Activated T-cell treated with anti-CD3 and anti-CD28 coated beads, Interleukin-2, amount 50 U/mL, for 72 hours (primary cell): ENCODE results near the gene ZFHX2. TPM values are rescaled to one million over a fixed set of nuclear protein-coding genes. Genes with fewer than 3 reads are reported as not detected.
"Not testable (repeated sequence)": the region's sequence is repeated elsewhere in the genome, so short reads cannot be mapped to it uniquely, and the experiment has no call there.

Experiments used
- ATAC-seq, 2 donors: fragments of 150-1000 bp; cut with Tn5 transposase; replicated peaks in 1 of 2; 2 replicates each; pipeline ENCODE4 v1.10.0; 2021; ENCODE audit warnings: moderate library complexity in 2 of 2, mild to moderate bottlenecking in 1 of 2
- DNase-seq, 2 donors: peaks; one replicate each; pipeline ENCODE4 v3.0.0; 2021 to 2022; ENCODE audit warnings: mixed read lengths in 1 of 2
- H3K27ac Mint-ChIP-seq: one replicate; pipeline ENCODE4 v1.8.0; 2022; ENCODE audit warnings: mild to moderate bottlenecking, moderate library complexity, mixed read lengths
- H3K27me3 Mint-ChIP-seq: one replicate; pipeline ENCODE4 v1.8.0; 2022; ENCODE audit warnings: low read depth, mixed read lengths
- H3K36me3 Mint-ChIP-seq, 2 donors: one replicate each; pipeline ENCODE4 v1.8.0; 2022; ENCODE audit warnings: mixed read lengths in 2 of 2, mild to moderate bottlenecking in 1 of 2; ENCODE audit not compliant: insufficient read depth in 2 of 2
- H3K4me1 Mint-ChIP-seq: one replicate; pipeline ENCODE4 v1.8.0; 2022; ENCODE audit warnings: low read depth, mixed read lengths
- H3K4me3 Mint-ChIP-seq, 2 donors: one replicate each; pipeline ENCODE4 v1.8.0; 2022; ENCODE audit warnings: mild to moderate bottlenecking in 2 of 2, mixed read lengths in 2 of 2, moderate library complexity in 2 of 2
- H3K9me3 Mint-ChIP-seq, 2 donors: one replicate each; pipeline ENCODE4 v1.8.0; 2022; ENCODE audit warnings: mixed read lengths in 2 of 2
- total RNA-seq, 2 donors: library from RNA; stranded (reverse); gene quantifications; one replicate each; pipeline ENCODE4 v1.2.3, GENCODE V29; 2022

Gene ZFHX2
- total RNA-seq, 2 donors from 2014 or later = 1.9 to 3.7 TPM

- Mint-ChIP-seq H3K36me3 (no peaks in the 10 kb centered on the region), H3K9me3 (no peaks in the 10 kb centered on the region), H3K27me3 (no peaks in the 10 kb centered on the region), H3K27ac (no peak overlapping the region), H3K4me3 (no peak overlapping the region), H3K4me1 (no peaks in the 10 kb centered on the region)
- DNase-seq (no peak), ATAC-seq (no peak)
Observed at GRCh38 chr14:23538050-23538718, 13.4 kb downstream of the ZFHX2 start.

- H3K27me3 Mint-ChIP-seq = no peaks in the 10 kb centered on the region
- ATAC-seq (no peak), DNase-seq (no peak)
- no peaks in the 10 kb centered on the region for H3K36me3 Mint-ChIP-seq
- no peaks in the 10 kb centered on the region for H3K9me3 Mint-ChIP-seq
- no peak overlapping the region for H3K4me3 Mint-ChIP-seq
- H3K27ac Mint-ChIP-seq = no peak overlapping the region
- H3K4me1 Mint-ChIP-seq = no peaks in the 10 kb centered on the region
Observed at GRCh38 chr14:23537351-23538049, 14.1 kb downstream of the ZFHX2 start.

DNA sequence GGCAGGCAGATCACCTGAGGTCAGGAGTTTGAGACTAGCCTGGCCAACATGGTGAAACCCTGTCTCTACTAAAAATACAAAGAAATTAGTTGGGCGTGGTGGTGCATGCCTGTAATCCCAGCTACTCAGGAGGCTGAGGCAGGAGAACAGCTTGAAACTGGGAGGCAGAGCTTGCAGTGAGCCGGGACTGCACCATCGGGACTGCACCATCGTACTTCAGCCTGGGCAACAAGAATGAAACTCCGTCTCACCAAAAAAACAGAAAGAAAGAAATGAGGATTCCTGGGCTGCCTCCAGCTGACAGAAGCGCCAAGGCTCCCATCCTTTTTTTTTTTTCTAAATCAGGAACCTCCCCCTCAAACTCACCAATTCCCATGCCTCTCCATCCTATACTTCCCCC lies 14.7 kb downstream of the ZFHX2 start:
- H3K9me3 Mint-ChIP-seq, H3K27ac Mint-ChIP-seq, H3K27me3 Mint-ChIP-seq, H3K36me3 Mint-ChIP-seq, ATAC-seq, H3K4me1 Mint-ChIP-seq, DNase-seq, H3K4me3 Mint-ChIP-seq: not testable (repeated sequence)

DNA sequence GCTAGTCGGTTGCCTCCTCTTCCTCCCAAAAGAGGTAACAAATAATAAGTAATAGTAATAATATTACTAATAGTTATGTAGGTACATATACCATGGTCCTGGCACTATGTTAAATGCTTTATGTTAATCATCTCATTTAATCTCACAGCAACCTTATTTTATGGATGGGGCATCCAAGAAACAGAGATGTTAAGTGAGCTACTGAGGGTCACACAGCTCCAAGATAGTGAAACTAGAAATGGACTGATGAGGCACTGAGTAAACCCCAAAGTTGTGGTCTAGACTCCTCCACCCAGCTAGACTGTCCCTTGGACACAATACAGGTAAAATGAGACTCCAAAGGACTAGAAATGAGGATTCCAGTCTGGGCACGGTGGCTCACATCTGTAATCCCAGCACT lies 15.1 kb downstream of the ZFHX2 start:
- Mint-ChIP-seq H3K4me3 (no peak overlapping the region), H3K9me3 (no peaks in the 10 kb centered on the region), H3K27ac (no peak overlapping the region), H3K27me3 (no peaks in the 10 kb centered on the region), H3K36me3 (no peaks in the 10 kb centered on the region), H3K4me1 (no peaks in the 10 kb centered on the region)
- ATAC-seq (no peak), DNase-seq (no peak)

DNA sequence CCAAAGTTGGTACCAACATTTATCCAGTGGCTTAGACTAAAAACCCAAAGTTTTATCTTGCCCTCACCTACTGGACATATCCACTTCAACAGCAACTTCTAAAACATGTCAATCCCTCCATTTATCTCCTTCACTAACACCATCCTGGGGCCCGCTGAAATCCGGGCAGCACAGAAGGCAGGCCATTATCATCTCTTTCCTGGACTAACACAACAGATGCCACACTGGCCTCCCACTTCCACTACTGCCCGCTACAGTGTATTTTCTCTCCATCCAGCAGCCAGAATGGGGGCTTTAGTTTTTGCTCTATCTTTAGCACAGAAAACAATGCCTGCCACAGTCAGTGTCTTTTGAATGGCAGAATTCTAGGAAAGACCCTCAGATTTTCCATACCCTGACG lies 15.6 kb downstream of the ZFHX2 start:
- peaks cover 2% of the 10 kb centered on the region for H3K4me1 Mint-ChIP-seq
- no peak overlapping the region for H3K27ac Mint-ChIP-seq
- no peaks in the 10 kb centered on the region for H3K27me3 Mint-ChIP-seq
- ATAC-seq (no peak), DNase-seq (no peak)
- no peaks in the 10 kb centered on the region for H3K36me3 Mint-ChIP-seq
- H3K4me3 Mint-ChIP-seq = no peak overlapping the region
- no peaks in the 10 kb centered on the region for H3K9me3 Mint-ChIP-seq

DNA sequence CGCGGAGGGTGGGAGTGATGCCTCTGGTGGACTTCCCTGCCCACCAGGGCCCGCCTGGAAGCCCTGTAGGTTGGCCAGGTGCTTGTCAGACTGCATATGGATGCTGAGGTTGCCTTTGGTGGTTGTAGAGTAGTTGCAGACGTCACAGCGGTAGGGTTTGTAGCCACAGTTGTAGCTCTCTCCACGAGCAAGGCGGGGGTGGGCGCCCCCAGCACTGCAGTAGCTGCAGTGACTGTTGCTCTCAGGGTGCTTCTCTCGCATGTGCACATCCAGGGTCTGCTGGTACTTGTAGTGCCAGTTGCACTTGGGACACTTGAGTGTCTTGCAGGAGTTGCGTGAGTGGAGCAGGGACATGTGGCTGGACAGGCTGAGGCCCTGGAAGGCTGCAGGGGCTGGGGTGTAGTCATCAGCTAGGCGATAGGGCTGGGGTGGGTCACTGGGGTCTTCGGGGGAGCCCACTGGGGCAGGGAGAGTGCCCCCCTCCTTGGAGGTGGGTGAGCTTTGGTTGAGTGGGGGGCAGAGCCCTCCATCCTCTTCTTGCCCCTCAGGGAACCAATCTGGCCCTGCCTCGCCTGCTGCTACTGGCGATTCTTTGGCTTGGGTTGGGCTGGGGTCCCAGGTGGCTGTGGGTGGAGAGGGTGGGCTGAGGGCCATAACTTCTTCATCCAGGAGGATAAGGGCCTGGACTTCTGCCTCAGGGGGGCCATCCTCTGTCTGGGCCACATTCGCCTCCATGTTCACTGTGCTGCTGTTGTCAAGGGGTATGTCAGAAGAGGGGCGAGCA lies 17.7 kb downstream of the ZFHX2 start:
- DNase-seq = no peak
- no peaks in the 10 kb centered on the region for H3K36me3 Mint-ChIP-seq

DNA sequence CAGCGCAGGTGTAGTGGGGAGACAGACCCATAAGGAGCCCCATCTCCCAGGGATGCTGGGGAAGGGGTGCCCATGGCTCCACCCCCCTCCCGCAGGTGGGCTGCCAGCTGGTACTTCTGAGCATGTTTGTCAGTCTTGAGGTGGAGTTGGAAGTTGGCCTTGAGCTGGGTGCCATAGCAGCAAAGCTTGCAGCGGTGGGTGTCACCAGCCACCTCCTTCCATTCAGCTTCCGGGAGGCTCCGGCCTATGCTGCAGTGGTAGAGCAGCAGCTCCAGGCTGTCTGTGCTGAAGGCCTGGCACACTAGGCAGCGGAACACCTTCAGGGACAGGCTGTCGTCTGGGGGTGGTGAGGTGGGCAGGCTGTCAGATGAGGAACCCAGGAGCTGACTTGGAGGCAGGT lies 18.9 kb downstream of the ZFHX2 start:
- Mint-ChIP-seq H3K27me3 (no peaks in the 10 kb centered on the region), H3K27ac (no peak overlapping the region), H3K9me3 (no peaks in the 10 kb centered on the region), H3K4me1 (peaks cover 6% of the 10 kb centered on the region), H3K4me3 (no peak overlapping the region), H3K36me3 (no peaks in the 10 kb centered on the region)
- no peak for ATAC-seq
- no peak for DNase-seq

More for the DNA sequence above, 17.7 kb downstream of the ZFHX2 start:
- Mint-ChIP-seq H3K27me3 (no peaks in the 10 kb centered on the region), H3K9me3 (no peaks in the 10 kb centered on the region), H3K27ac (no peak overlapping the region), H3K4me3 (no peak overlapping the region), H3K4me1 (peaks cover 6% of the 10 kb centered on the region)
- no peak for ATAC-seq

GRCh38 chr14:23531391-23531790 lies 20.2 kb downstream of the ZFHX2 start:
- Mint-ChIP-seq H3K36me3 (no peaks in the 10 kb centered on the region), H3K9me3 (no peaks in the 10 kb centered on the region), H3K27me3 (no peaks in the 10 kb centered on the region), H3K4me3 (no peak overlapping the region), H3K4me1 (peaks cover 6% of the 10 kb centered on the region), H3K27ac (no peak overlapping the region)
- ATAC-seq (no peak), DNase-seq (no peak)

- Mint-ChIP-seq H3K27ac (no peak overlapping the region), H3K36me3 (no peaks in the 10 kb centered on the region), H3K27me3 (no peaks in the 10 kb centered on the region), H3K9me3 (no peaks in the 10 kb centered on the region), H3K4me1 (peaks cover 6% of the 10 kb centered on the region), H3K4me3 (no peak overlapping the region)
- DNase-seq (no peak), ATAC-seq (no peak)
Observed at GRCh38 chr14:23530375-23531055, 21.1 kb downstream of the ZFHX2 start.

GRCh38 chr14:23529016-23529415 lies 22.5 kb downstream of the ZFHX2 start:
- H3K36me3 Mint-ChIP-seq = no peaks in the 10 kb centered on the region
- H3K4me1 Mint-ChIP-seq = peaks cover 6% of the 10 kb centered on the region
- DNase-seq (no peak), ATAC-seq (no peak)
- H3K4me3 Mint-ChIP-seq = no peak overlapping the region
- H3K27me3 Mint-ChIP-seq = no peaks in the 10 kb centered on the region
- H3K9me3 Mint-ChIP-seq = no peaks in the 10 kb centered on the region
- no peak overlapping the region for H3K27ac Mint-ChIP-seq

GRCh38 chr14:23528555-23528954 lies 23.0 kb downstream of the ZFHX2 start:
- no peak for ATAC-seq
- H3K27me3 Mint-ChIP-seq = no peaks in the 10 kb centered on the region
- no peaks in the 10 kb centered on the region for H3K36me3 Mint-ChIP-seq
- H3K9me3 Mint-ChIP-seq = no peaks in the 10 kb centered on the region
- H3K4me3 Mint-ChIP-seq = no peak overlapping the region
- peaks cover 6% of the 10 kb centered on the region for H3K4me1 Mint-ChIP-seq
- no peak for DNase-seq
- no peak overlapping the region for H3K27ac Mint-ChIP-seq

GRCh38 chr14:23525611-23526010 lies 26.0 kb downstream of the ZFHX2 start:
- H3K36me3 Mint-ChIP-seq = no peaks in the 10 kb centered on the region
- no peak for DNase-seq
- no peak for ATAC-seq
- peaks cover under 1% of the 10 kb centered on the region for H3K4me1 Mint-ChIP-seq
- H3K9me3 Mint-ChIP-seq = no peaks in the 10 kb centered on the region
- H3K4me3 Mint-ChIP-seq = no peak overlapping the region
- no peaks in the 10 kb centered on the region for H3K27me3 Mint-ChIP-seq
- no peak overlapping the region for H3K27ac Mint-ChIP-seq

DNA sequence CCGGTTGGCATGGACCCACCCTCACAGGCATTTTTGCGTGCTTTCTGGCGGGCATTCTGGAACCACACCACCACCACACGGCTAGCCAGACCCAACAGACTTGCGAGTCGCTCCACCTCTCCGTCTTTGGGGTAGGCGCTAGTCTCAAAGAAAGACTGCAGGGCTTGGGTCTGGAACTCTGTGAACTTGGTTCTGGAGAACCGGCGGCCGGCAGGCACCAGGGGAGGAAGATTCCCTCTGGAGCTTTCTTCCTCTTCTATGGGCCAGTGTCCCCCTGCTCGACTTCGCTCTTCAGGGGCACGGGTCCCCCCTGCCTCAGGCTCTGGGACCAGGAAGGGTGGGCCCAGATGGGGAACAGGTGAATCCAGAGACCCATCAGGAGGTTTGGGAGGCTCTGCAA lies 26.6 kb downstream of the ZFHX2 start:
- ATAC-seq = no peak
- no peak for DNase-seq
- no peaks in the 10 kb centered on the region for H3K4me1 Mint-ChIP-seq
- no peak overlapping the region for H3K4me3 Mint-ChIP-seq
- no peak overlapping the region for H3K27ac Mint-ChIP-seq
- no peaks in the 10 kb centered on the region for H3K9me3 Mint-ChIP-seq
- H3K27me3 Mint-ChIP-seq = no peaks in the 10 kb centered on the region
- no peaks in the 10 kb centered on the region for H3K36me3 Mint-ChIP-seq
